GM23338 (cell line): ENCODE measurements around the gene GCNT1. TPM values are rescaled to one million over a fixed set of nuclear protein-coding genes. Genes with fewer than 3 reads are reported as not detected.

ENCODE experiments used
- ATAC-seq: fragments of 200-7000 bp; cut with Tn5 transposase; 3 replicates; pipeline ENCODE4 v1.9.1; 2020
- DNase-seq: peaks from one replicate; pipeline ENCODE4 v3.0.0-alpha.2; 2015; ENCODE audit warnings: low spot score
- H2AFZ ChIP-seq: fragments of 200-600 bp; sonication (generic); 2 replicates; pipeline ENCODE4 v1.8.0; 2016; ENCODE audit warnings: antibody characterized with exemption, mild to moderate bottlenecking, moderate library complexity
- H3F3A ChIP-seq: fragments of 200-600 bp; sonication (generic); replicated peaks from 2 replicates; pipeline ENCODE4 v1.8.0; 2017; ENCODE audit warnings: antibody characterized with exemption, mixed run types, low read depth
- H3K27ac ChIP-seq: fragments of 200-600 bp; sonication (generic); 2 replicates; pipeline ENCODE4 v1.6.1; 2016; ENCODE audit warnings: low read depth
- H3K27me3 ChIP-seq: fragments of 200-600 bp; sonication (generic); 2 replicates; pipeline ENCODE4 v1.8.0; 2016; ENCODE audit warnings: mild to moderate bottlenecking, mixed run types, moderate library complexity; ENCODE audit not compliant: insufficient read depth
- H3K36me3 ChIP-seq: fragments of 200-600 bp; sonication (generic); 2 replicates; pipeline ENCODE4 v1.8.0; 2016; ENCODE audit warnings: mild to moderate bottlenecking; ENCODE audit not compliant: insufficient read depth
- H3K4me1 ChIP-seq: fragments of 200-600 bp; sonication (generic); 2 replicates; pipeline ENCODE4 v1.8.0; 2016; ENCODE audit warnings: mild to moderate bottlenecking, moderate library complexity; ENCODE audit not compliant: insufficient read depth
- H3K4me2 ChIP-seq: fragments of 200-600 bp; sonication (generic); 2 replicates; pipeline ENCODE4 v1.7.1; 2017; ENCODE audit warnings: mixed run types
- H3K4me3 ChIP-seq: fragments of 200-600 bp; sonication (generic); 2 replicates; pipeline ENCODE4 v1.6.1; 2016; ENCODE audit warnings: mixed run types
- H3K79me2 ChIP-seq: fragments of 200-600 bp; sonication (generic); replicated peaks from 2 replicates; pipeline ENCODE4 v1.8.0; 2017; ENCODE audit warnings: mild to moderate bottlenecking; ENCODE audit not compliant: insufficient read depth
- H3K9me2 ChIP-seq: fragments of 200-600 bp; sonication (generic); 2 replicates; pipeline ENCODE4 v1.8.0; 2017; ENCODE audit not compliant: insufficient read depth
- H4K20me1 ChIP-seq: fragments of 200-600 bp; sonication (generic); replicated peaks from 2 replicates; pipeline ENCODE4 v1.8.0; 2017; ENCODE audit warnings: mild to moderate bottlenecking; ENCODE audit not compliant: insufficient read depth
- H3K27ac Mint-ChIP-seq: 2 replicates; pipeline ENCODE4 v1.8.0; 2020; ENCODE audit warnings: inconsistent platforms, mild to moderate bottlenecking, moderate library complexity, mixed read lengths
- H3K27me3 Mint-ChIP-seq: 3 replicates; pipeline ENCODE4 v1.8.0; 2022; ENCODE audit warnings: low read depth, mild to moderate bottlenecking, moderate library complexity, mixed read lengths, inconsistent platforms; ENCODE audit not compliant: insufficient read depth, poor library complexity
- H3K36me3 Mint-ChIP-seq: 3 replicates; pipeline ENCODE4 v1.8.0; 2021; ENCODE audit warnings: low read depth, mild to moderate bottlenecking, inconsistent platforms, moderate library complexity, mixed read lengths
- H3K4me1 Mint-ChIP-seq: 3 replicates; pipeline ENCODE4 v1.8.0; 2020; ENCODE audit warnings: mild to moderate bottlenecking, inconsistent platforms, mixed read lengths
- H3K4me3 Mint-ChIP-seq: 3 replicates; pipeline ENCODE4 v1.8.0; 2021; ENCODE audit warnings: moderate library complexity, mild to moderate bottlenecking, inconsistent platforms, mixed read lengths
- H3K9me3 Mint-ChIP-seq: 3 replicates; pipeline ENCODE4 v1.8.0; 2020; ENCODE audit warnings: moderate library complexity, mild to moderate bottlenecking, inconsistent platforms, mixed read lengths
- CREB1 ChIP-seq: fragments of 250-450 bp; sonication (Bioruptor Pico); IDR thresholded peaks from 2 replicates; pipeline ENCODE4 v1.5.0; 2020; ENCODE audit warnings: low read depth, mild to moderate bottlenecking, moderate library complexity
- CTCF ChIP-seq, 2 experiments: fragments of 200-600 bp in 1 of 2; sonication (generic) in 1 of 2; conservative IDR thresholded peaks; 2 replicates each; pipeline versions ENCODE4 v1.5.1 to v1.6.1; 2016 to 2017; ENCODE audit warnings: antibody characterized with exemption in 2 of 2, low read depth in 2 of 2, mild to moderate bottlenecking in 2 of 2, moderate library complexity in 1 of 2
- ETS1 ChIP-seq: IDR thresholded peaks from 2 replicates; pipeline ENCODE4 v1.6.1; 2016; ENCODE audit warnings: antibody characterized with exemption
- EZH2 ChIP-seq: fragments of 200-600 bp; sonication (generic); IDR thresholded peaks from one replicate; pipeline ENCODE4 v1.8.0; 2017; ENCODE audit warnings: antibody characterized with exemption, mild to moderate bottlenecking, low read depth; ENCODE audit not compliant: unreplicated experiment
- EZH2phosphoT487 ChIP-seq: fragments of 200-600 bp; sonication (generic); IDR thresholded peaks from one replicate; pipeline ENCODE4 v1.8.1; 2018; ENCODE audit warnings: antibody characterized with exemption; ENCODE audit not compliant: unreplicated experiment
- NANOG ChIP-seq: IDR thresholded peaks from 2 replicates; pipeline ENCODE4 v1.6.1; 2016; ENCODE audit warnings: antibody characterized with exemption, borderline replicate concordance
- POLR2AphosphoS5 ChIP-seq: IDR thresholded peaks from 2 replicates; pipeline ENCODE4 v1.6.1; 2016; ENCODE audit warnings: antibody characterized with exemption, low read depth
- ZNF114 ChIP-seq: fragments of 250-450 bp; sonication (Bioruptor Pico); IDR thresholded peaks from 2 replicates; pipeline ENCODE4 v1.5.0; 2020; ENCODE audit warnings: mild to moderate bottlenecking, moderate library complexity
- ZNF331 ChIP-seq: fragments of 250-450 bp; sonication (Bioruptor Pico); IDR thresholded peaks from 2 replicates; pipeline ENCODE4 v1.5.0; 2020; ENCODE audit warnings: low read depth, mild to moderate bottlenecking, moderate library complexity
- ZNF462 ChIP-seq: fragments of 250-450 bp; sonication (Bioruptor Pico); IDR thresholded peaks from 2 replicates; pipeline ENCODE4 v1.5.0; 2020; ENCODE audit warnings: mild to moderate bottlenecking, moderate library complexity
- polyA plus RNA-seq: library from polyadenylated mRNA; unstranded; fragments of >200 nt; fragmentation: Nextera tagmentation; extraction: Ambion mirVana; gene quantifications from 2 replicates; pipeline ENCODE4 v1.2.1, GENCODE V29; 2016
- total RNA-seq: library from RNA; depleted of rRNA; stranded (reverse); fragments of >200 nt; shearing (Covaris generic); gene quantifications from 2 replicates; pipeline ENCODE4 v1.2.3, GENCODE V29; 2014

Gene GCNT1
- total and polyA plus RNA-seq, 2 experiments from 2014 or later: 4.2 to 11.4 TPM

GRCh38 chr9:76412638-76413037 is 46.3 kb upstream of the GCNT1 start:
- H3K4me2 ChIP-seq: no peak overlapping the region
- no peaks in the 10 kb centered on the region for H3F3A ChIP-seq
- H3K4me1 ChIP-seq: 0 out of 2 replicates have a peak, but pooled peaks cover 4% of the 10 kb centered on the region
- H3K36me3 ChIP-seq: no peaks in the 10 kb centered on the region
- H3K27me3 ChIP-seq: no peaks in the 10 kb centered on the region
- H3K4me3 Mint-ChIP-seq: no peak overlapping the region
- H3K4me1 Mint-ChIP-seq: peaks cover 17% of the 10 kb centered on the region
- no peak overlapping the region for H3K27ac ChIP-seq
- H3K27ac Mint-ChIP-seq: no peak overlapping the region
- no peak overlapping the region for H3K4me3 ChIP-seq
- 0 out of 2 replicates have a peak overlapping the region, but pooled peaks have one; percentile 8 for H2AFZ ChIP-seq
- ATAC-seq: no peak
- H3K27me3 Mint-ChIP-seq: peaks cover 6% of the 10 kb centered on the region
- no peaks in the 10 kb centered on the region for H3K79me2 ChIP-seq
- no peak for DNase-seq
- TF ChIP-seq POLR2AphosphoS5: no peak
- TF ChIP-seq ZNF114: no peak
- no peak for TF ChIP-seq ETS1
- TF ChIP-seq EZH2phosphoT487: no peak
- no peaks in the 10 kb centered on the region for H3K9me2 ChIP-seq
- 0 out of 3 replicates have a peak, but pooled peaks cover 3% of the 10 kb centered on the region for H3K36me3 Mint-ChIP-seq
- peaks cover 5% of the 10 kb centered on the region; the same call in 1 of the 3 replicates for H3K9me3 Mint-ChIP-seq
- H4K20me1 ChIP-seq: no peaks in the 10 kb centered on the region

- ATAC-seq (no peak), DNase-seq (no peak)
- Mint-ChIP-seq H3K9me3 (peaks cover 7% of the 10 kb centered on the region; the same call in 1 of the 3 replicates), H3K4me3 (no peak overlapping the region), H3K27me3 (peaks cover 6% of the 10 kb centered on the region), H3K4me1 (peaks cover 24% of the 10 kb centered on the region), H3K36me3 (0 out of 3 replicates have a peak, but pooled peaks cover 7% of the 10 kb centered on the region), H3K27ac (no peak overlapping the region)
- no peak overlapping the region for H3K4me2 ChIP-seq
- no peak overlapping the region for H3K27ac ChIP-seq
- peaks cover 14% of the 10 kb centered on the region for H3K4me1 ChIP-seq
- H3K27me3 ChIP-seq: no peaks in the 10 kb centered on the region
- H3K9me2 ChIP-seq: no peaks in the 10 kb centered on the region
- no peaks in the 10 kb centered on the region for H3F3A ChIP-seq
- no peaks in the 10 kb centered on the region for H3K79me2 ChIP-seq
- H2AFZ ChIP-seq: no peak overlapping the region
- no peaks in the 10 kb centered on the region for H3K36me3 ChIP-seq
- no peaks in the 10 kb centered on the region for H4K20me1 ChIP-seq
- H3K4me3 ChIP-seq: no peak overlapping the region
- TF ChIP-seq EZH2phosphoT487 (no peak), POLR2AphosphoS5 (no peak), CREB1 (CRISPR knock-in tag) (no peak), CTCF (conservative IDR thresholded peaks at IDR 0.05; ENCODE audit: low read depth in 2 of 2) (no peak), EZH2 (no peak), ETS1 (no peak), ZNF462 (CRISPR knock-in tag) (no peak), NANOG (no peak), ZNF331 (no peak), ZNF114 (no peak)
Measured at GRCh38 chr9:76413658-76414057, 45.3 kb upstream of the GCNT1 start.
